ENCODE measurements around the gene ADGRB2. TPM values are rescaled to one million over a fixed set of nuclear protein-coding genes. Genes with fewer than 3 reads are reported as not detected.

The ADGRB2 gene
- total and polyA plus RNA-seq, 2 donors (not counting 1 experiment from before 2014, with no cell fraction given) = 4.4 to 10.4 TPM

DNA sequence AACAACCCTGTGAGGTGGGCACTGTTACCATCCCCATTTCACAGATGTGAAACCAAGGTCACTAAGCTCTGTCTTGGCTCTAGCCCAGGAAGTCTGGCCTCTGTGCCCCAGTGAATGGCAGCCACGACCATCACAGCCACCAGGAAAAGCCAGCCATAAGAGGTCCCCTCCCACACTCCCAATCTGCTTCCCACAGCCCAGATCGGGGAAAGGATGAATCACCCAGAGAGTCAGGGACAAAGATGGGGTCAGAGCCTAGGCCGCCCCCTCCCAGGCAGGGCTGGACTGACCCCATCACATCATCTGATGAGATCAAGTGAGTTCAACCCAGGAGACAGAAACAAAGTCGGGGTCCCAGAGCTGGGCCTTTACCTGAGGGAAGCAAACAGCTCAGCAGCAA, 37.4 kb downstream of the ADGRB2 start:
- TF ChIP-seq EZH2 (IDR thresholded peaks at IDR 0.05; ENCODE audit: low read length, missing control alignments) = no peak
- TF ChIP-seq, protein P1, sequence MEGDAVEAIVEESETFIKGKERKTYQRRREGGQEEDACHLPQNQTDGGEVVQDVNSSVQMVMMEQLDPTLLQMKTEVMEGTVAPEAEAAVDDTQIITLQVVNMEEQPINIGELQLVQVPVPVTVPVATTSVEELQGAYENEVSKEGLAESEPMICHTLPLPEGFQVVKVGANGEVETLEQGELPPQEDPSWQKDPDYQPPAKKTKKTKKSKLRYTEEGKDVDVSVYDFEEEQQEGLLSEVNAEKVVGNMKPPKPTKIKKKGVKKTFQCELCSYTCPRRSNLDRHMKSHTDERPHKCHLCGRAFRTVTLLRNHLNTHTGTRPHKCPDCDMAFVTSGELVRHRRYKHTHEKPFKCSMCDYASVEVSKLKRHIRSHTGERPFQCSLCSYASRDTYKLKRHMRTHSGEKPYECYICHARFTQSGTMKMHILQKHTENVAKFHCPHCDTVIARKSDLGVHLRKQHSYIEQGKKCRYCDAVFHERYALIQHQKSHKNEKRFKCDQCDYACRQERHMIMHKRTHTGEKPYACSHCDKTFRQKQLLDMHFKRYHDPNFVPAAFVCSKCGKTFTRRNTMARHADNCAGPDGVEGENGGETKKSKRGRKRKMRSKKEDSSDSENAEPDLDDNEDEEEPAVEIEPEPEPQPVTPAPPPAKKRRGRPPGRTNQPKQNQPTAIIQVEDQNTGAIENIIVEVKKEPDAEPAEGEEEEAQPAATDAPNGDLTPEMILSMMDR (conservative IDR thresholded peaks at IDR 0.05 in 1 of 2, IDR thresholded peaks at IDR 0.05 in 1 of 2; ENCODE audit: low read depth in 1 of 2, low read length in 2 of 2) = no peak
- no peaks in the 10 kb centered on the region for H3K4me1 ChIP-seq (ENCODE audit: control insufficient read depth, extremely low read depth, insufficient read depth, low read length)
- no peaks in the 10 kb centered on the region for H3K9me3 ChIP-seq (ENCODE audit: control insufficient read depth, insufficient read depth, low read depth, low read length)
- no peak overlapping the region for H3K27ac ChIP-seq (ENCODE audit: insufficient read depth, low read length)
- H3K36me3 ChIP-seq (ENCODE audit: control insufficient read depth, insufficient read depth, low read length) = no peaks in the 10 kb centered on the region
- H3K79me2 ChIP-seq (ENCODE audit: control insufficient read depth, insufficient read depth, low read length) = no peaks in the 10 kb centered on the region
- no peak overlapping the region for H2AFZ ChIP-seq (ENCODE audit: low read length)
- H3K4me3 ChIP-seq (replicated peaks in 1 of 4; ENCODE audit: control extremely low read depth in 1 of 4, insufficient read depth in 1 of 4, low read depth in 3 of 4, low read length in 4 of 4) = no peak overlapping the region
- no peak for DNase-seq (ENCODE audit: low read depth in 2 of 2)
- H3K4me2 ChIP-seq (ENCODE audit: extremely low read depth, insufficient read depth, low read length) = no peak overlapping the region
- H3K9ac ChIP-seq (ENCODE audit: insufficient read depth, low read length) = no peak overlapping the region
- H4K20me1 ChIP-seq (ENCODE audit: control insufficient read depth, extremely low read depth, insufficient read depth, low read length) = no peaks in the 10 kb centered on the region
- no peaks in the 10 kb centered on the region for H3K27me3 ChIP-seq (ENCODE audit: control insufficient read depth, insufficient read depth, low read length)

DNA sequence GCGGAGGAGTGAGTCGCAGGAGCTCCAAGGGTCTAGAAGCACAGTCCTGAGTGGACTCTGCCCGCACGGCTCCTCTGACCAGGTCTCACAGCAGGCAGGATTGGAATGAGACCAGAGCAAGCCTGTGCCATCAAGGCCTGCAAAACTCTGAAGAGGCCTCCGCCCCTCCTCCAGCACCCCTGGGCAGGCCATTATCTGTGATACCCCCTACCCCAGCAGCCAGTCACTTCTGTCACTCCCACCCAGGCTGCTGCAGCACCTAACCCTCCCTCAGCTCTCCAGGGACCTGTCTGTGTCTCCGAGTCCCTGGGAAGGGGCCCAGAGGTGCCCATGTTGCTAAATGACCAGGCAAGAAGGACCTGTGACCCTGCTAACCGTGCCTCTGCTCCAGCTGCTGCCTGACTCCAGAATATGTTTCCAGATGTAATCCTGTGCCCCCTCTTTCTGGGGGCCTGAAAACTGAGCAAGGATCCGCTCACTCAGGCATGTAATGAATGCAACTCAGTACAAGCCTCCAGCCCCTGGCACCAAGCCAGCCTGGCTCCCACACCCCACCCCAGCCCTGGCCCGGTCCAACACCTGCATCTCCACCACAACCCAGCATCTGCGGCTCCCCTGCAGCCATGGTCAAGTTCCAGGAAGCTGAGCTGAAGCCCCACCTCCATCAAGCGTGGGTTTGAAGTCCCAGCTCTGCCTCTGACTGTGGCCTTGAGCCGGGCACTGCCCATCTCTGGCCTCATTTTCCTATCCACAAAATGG, 38.2 kb downstream of the ADGRB2 start:
- Histone ChIP-seq H4K20me1 (ENCODE audit: control insufficient read depth, extremely low read depth, insufficient read depth, low read length) (no peaks in the 10 kb centered on the region), H3K9me3 (ENCODE audit: control insufficient read depth, insufficient read depth, low read depth, low read length) (no peaks in the 10 kb centered on the region), H2AFZ (ENCODE audit: low read length) (no peak overlapping the region), H3K27ac (ENCODE audit: insufficient read depth, low read length) (no peak overlapping the region), H3K27me3 (ENCODE audit: control insufficient read depth, insufficient read depth, low read length) (peaks cover 2% of the 10 kb centered on the region), H3K9ac (ENCODE audit: insufficient read depth, low read length) (no peak overlapping the region), H3K79me2 (ENCODE audit: control insufficient read depth, insufficient read depth, low read length) (no peaks in the 10 kb centered on the region), H3K4me3 (replicated peaks in 1 of 4; ENCODE audit: control extremely low read depth in 1 of 4, insufficient read depth in 1 of 4, low read depth in 3 of 4, low read length in 4 of 4) (no peak overlapping the region), H3K4me1 (ENCODE audit: control insufficient read depth, extremely low read depth, insufficient read depth, low read length) (no peaks in the 10 kb centered on the region), H3K36me3 (ENCODE audit: control insufficient read depth, insufficient read depth, low read length) (no peaks in the 10 kb centered on the region), H3K4me2 (ENCODE audit: extremely low read depth, insufficient read depth, low read length) (no peak overlapping the region)
- TF ChIP-seq, protein P1 (conservative IDR thresholded peaks at IDR 0.05 in 1 of 2, IDR thresholded peaks at IDR 0.05 in 1 of 2; ENCODE audit: low read depth in 1 of 2, low read length in 2 of 2) = no peak
- no peak for TF ChIP-seq EZH2 (IDR thresholded peaks at IDR 0.05; ENCODE audit: low read length, missing control alignments)
- DNase-seq (ENCODE audit: low read depth in 2 of 2) = peak in 1 of 2 donors; percentile 48

GRCh38 chr1:31725134-31725533, 39.0 kb downstream of the ADGRB2 start:
- H2AFZ ChIP-seq (ENCODE audit: low read length) = no peak overlapping the region
- TF ChIP-seq EZH2 (IDR thresholded peaks at IDR 0.05; ENCODE audit: low read length, missing control alignments) = no peak
- TF ChIP-seq, protein P1 (conservative IDR thresholded peaks at IDR 0.05 in 1 of 2, IDR thresholded peaks at IDR 0.05 in 1 of 2; ENCODE audit: low read depth in 1 of 2, low read length in 2 of 2) = no peak
- H3K4me3 ChIP-seq (replicated peaks in 1 of 4; ENCODE audit: control extremely low read depth in 1 of 4, insufficient read depth in 1 of 4, low read depth in 3 of 4, low read length in 4 of 4) = no peak overlapping the region
- H3K9ac ChIP-seq (ENCODE audit: insufficient read depth, low read length) = no peak overlapping the region
- no peaks in the 10 kb centered on the region for H3K79me2 ChIP-seq (ENCODE audit: control insufficient read depth, insufficient read depth, low read length)
- H3K36me3 ChIP-seq (ENCODE audit: control insufficient read depth, insufficient read depth, low read length) = no peaks in the 10 kb centered on the region
- peaks cover 2% of the 10 kb centered on the region for H3K27me3 ChIP-seq (ENCODE audit: control insufficient read depth, insufficient read depth, low read length)
- H4K20me1 ChIP-seq (ENCODE audit: control insufficient read depth, extremely low read depth, insufficient read depth, low read length) = no peaks in the 10 kb centered on the region
- H3K9me3 ChIP-seq (ENCODE audit: control insufficient read depth, insufficient read depth, low read depth, low read length) = no peaks in the 10 kb centered on the region
- no peak overlapping the region for H3K4me2 ChIP-seq (ENCODE audit: extremely low read depth, insufficient read depth, low read length)
- H3K27ac ChIP-seq (ENCODE audit: insufficient read depth, low read length) = no peak overlapping the region
- no peak for DNase-seq (ENCODE audit: low read depth in 2 of 2)
- no peaks in the 10 kb centered on the region for H3K4me1 ChIP-seq (ENCODE audit: control insufficient read depth, extremely low read depth, insufficient read depth, low read length)
